ENCODE results near the gene TLNRD1. TPM values are rescaled to one million over a fixed set of nuclear protein-coding genes. Genes with fewer than 3 reads are reported as not detected.

Gene TLNRD1
- total RNA-seq, 2 donors from 2014 or later, result 31.8 to 40.7 TPM

DNA sequence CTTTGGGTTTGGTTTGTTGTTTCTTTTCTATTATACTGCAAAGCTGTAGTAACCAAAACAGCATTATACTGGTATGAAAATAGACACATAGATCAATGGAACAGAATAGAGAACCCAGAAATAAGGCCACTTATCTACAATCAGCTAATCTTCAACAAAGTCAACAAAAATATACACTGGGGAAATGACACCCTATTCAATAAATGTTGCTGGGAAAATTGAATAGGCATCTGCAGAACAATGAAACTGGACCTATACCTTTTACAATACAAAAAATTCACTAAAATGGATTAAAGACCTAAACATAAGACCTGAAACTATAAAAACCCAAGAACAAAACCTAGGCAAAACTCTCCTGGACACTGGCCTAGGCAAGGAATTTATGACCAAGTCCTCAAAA lies 52.9 kb downstream of the TLNRD1 start:
- Mint-ChIP-seq H3K27ac (no peak overlapping the region), H3K27me3 (peaks cover 8 to 24% of the 10 kb centered on the region in 2 donors), H3K4me3 (no peak overlapping the region), H3K36me3 (no peaks in the 10 kb centered on the region), H3K4me1 (ENCODE audit: low read depth in 2 of 2) (peaks cover 4 to 6% of the 10 kb centered on the region in 2 donors), H3K9me3 (no peaks in the 10 kb centered on the region)
- no peak for DNase-seq (ENCODE audit: low spot score)
- no peak for ATAC-seq

- H3K9me3 Mint-ChIP-seq, result no peaks in the 10 kb centered on the region
- DNase-seq (ENCODE audit: low spot score) (no peak), ATAC-seq (no peak)
- H3K36me3 Mint-ChIP-seq, result no peaks in the 10 kb centered on the region
- peaks cover 4 to 6% of the 10 kb centered on the region in 2 donors for H3K4me1 Mint-ChIP-seq (ENCODE audit: low read depth in 2 of 2)
- H3K4me3 Mint-ChIP-seq, result no peak overlapping the region
- H3K27me3 Mint-ChIP-seq, result peaks cover 8 to 24% of the 10 kb centered on the region in 2 donors
- no peak overlapping the region for H3K27ac Mint-ChIP-seq
Measured at GRCh38 chr15:81054236-81054635, 53.5 kb downstream of the TLNRD1 start.

Other genes with a start within 250 kb of the TLNRD1 start
- under 1 TPM; 0.19 to 0.50 TPM for gene CEMIP, start 221.6 kb upstream of the TLNRD1 start, total RNA-seq
- 10 to 100 TPM; 33.7 to 35.6 TPM for gene MESD, start 11.1 kb upstream of the TLNRD1 start, total RNA-seq
- gene CFAP161, start 133.3 kb downstream of the TLNRD1 start, total RNA-seq, result not detected
- gene IL16, start 196.0 kb downstream of the TLNRD1 start, total RNA-seq, result 10 to 100 TPM; 32.3 to 84.1 TPM